Gastroesophageal sphincter (tissue), 4 donors: Measurements from ENCODE around the gene VDAC2. TPM values are rescaled to one million over a fixed set of nuclear protein-coding genes. Genes with fewer than 3 reads are reported as not detected.
A peak's percentile ranks its signal among the peaks of the same experiment; 100 is the strongest.

Experiments used
- ATAC-seq: fragments of 150-250 bp; one replicate; pipeline ENCODE4 v1.9.1; 2016; ENCODE audit warnings: mild to moderate bottlenecking, moderate library complexity
- H3K27ac ChIP-seq, 4 donors: fragments of 200-600 bp; sonication (generic) in 3 of 4; 1 replicate in 3 of 4; 2 replicates in 1 of 4; pipeline ENCODE4 v1.5.1; 2016 to 2019
- H3K27me3 ChIP-seq: fragments of 200-600 bp; sonication (generic); one replicate; pipeline ENCODE4 v1.5.1; 2019
- H3K36me3 ChIP-seq, 2 donors: fragments of 200-600 bp; sonication (generic); one replicate each; pipeline ENCODE4 v1.5.1; 2019; ENCODE audit warnings: control low read depth in 1 of 2
- H3K4me1 ChIP-seq, 3 donors: fragments of 200-600 bp; sonication (generic); 1 replicate in 2 of 3; 2 replicates in 1 of 3; pipeline ENCODE4 v1.5.1; 2016 to 2019; ENCODE audit warnings: control low read depth in 2 of 3
- H3K4me3 ChIP-seq, 2 donors: fragments of 200-600 bp; sonication (generic); one replicate each; pipeline ENCODE4 v1.5.1; 2019; ENCODE audit warnings: mild to moderate bottlenecking in 1 of 2, moderate library complexity in 1 of 2
- H3K9me3 ChIP-seq, 3 donors: fragments of 200-600 bp; sonication (generic); one replicate each; pipeline ENCODE4 v1.5.1; 2017 to 2019; ENCODE audit warnings: control low read depth in 2 of 3
- CTCF ChIP-seq, 4 experiments: fragments of 200-600 bp in 2 of 4; fragments of 450-650 bp in 2 of 4; sonication (generic) in 1 of 4; IDR thresholded peaks; one replicate each; pipeline ENCODE4 v1.5.1; 2017 to 2019; ENCODE audit warnings: antibody characterized with exemption in 4 of 4, mild to moderate bottlenecking in 2 of 4, moderate library complexity in 2 of 4
- EP300 ChIP-seq: sonication (generic); formaldehyde crosslinking; IDR thresholded peaks from one replicate; pipeline ENCODE4 v1.6.1; 2017; ENCODE audit warnings: antibody characterized with exemption, mild to moderate bottlenecking
- POLR2A ChIP-seq, 2 donors: fragments of 450-650 bp; IDR thresholded peaks; one replicate each; pipeline ENCODE4 v1.6.1; 2017; ENCODE audit warnings: antibody characterized with exemption in 2 of 2, mild to moderate bottlenecking in 2 of 2, moderate library complexity in 1 of 2
- POLR2AphosphoS5 ChIP-seq: sonication (generic); formaldehyde crosslinking; IDR thresholded peaks from one replicate; pipeline ENCODE4 v1.6.1; 2017; ENCODE audit warnings: antibody characterized with exemption
- WGBS, 2 donors: methylation state at CpG; one replicate each; pipeline ENCODE4 v1.1.5; 2018; ENCODE audit warnings: low coverage in 1 of 2; 5-methylcytosine and 5-hydroxymethylcytosine counted together
- total RNA-seq, 4 donors: library from RNA; depleted of rRNA; stranded (reverse); fragments of >200 nt; gene quantifications; one replicate each; pipeline ENCODE4 v1.1.0, GENCODE V29; 2016

Gene VDAC2
- total RNA-seq, 4 donors from 2014 or later = 199 to 283 (median 249) TPM

- WGBS, 2 donors = 0 to 41% methylated on average over 1 of the region's 1 CpG
- no peak for ATAC-seq
- TF ChIP-seq CTCF (IDR thresholded peaks at IDR 0.05) (no peak), EP300 (no peak), POLR2A (IDR thresholded peaks at IDR 0.05) (no peak), POLR2AphosphoS5 (no peak)
- Histone ChIP-seq H3K36me3 (peaks cover 0 to 46% of the 10 kb centered on the region in 2 donors), H3K4me1 (peaks cover 0 to 27% (median 0%) of the 10 kb centered on the region in 3 donors), H3K27me3 (no peaks in the 10 kb centered on the region), H3K4me3 (no peak overlapping the region), H3K9me3 (no peaks in the 10 kb centered on the region), H3K27ac (peak overlapping the region in 1 of 4 donors; percentile 19)
These were observed 40.4 kb upstream of the VDAC2 start for GRCh38 chr10:75170215-75170614.

GRCh38 chr10:75175046-75175445 is 35.5 kb upstream of the VDAC2 start:
- TF ChIP-seq POLR2AphosphoS5 (no peak), EP300 (no peak), CTCF (IDR thresholded peaks at IDR 0.05) (no peak)
- peaks cover 0 to 13% (median 0%) of the 10 kb centered on the region in 3 donors for H3K4me1 ChIP-seq
- peaks cover 0 to 55% of the 10 kb centered on the region in 2 donors for H3K36me3 ChIP-seq
- no peak for ATAC-seq
- H3K27me3 ChIP-seq = no peaks in the 10 kb centered on the region
- H3K27ac ChIP-seq = no peak overlapping the region
- no peak overlapping the region for H3K4me3 ChIP-seq
- WGBS, 2 donors = 82 to 97% methylated on average over 2 of the region's 2 CpGs
- no peaks in the 10 kb centered on the region for H3K9me3 ChIP-seq

- Histone ChIP-seq H3K4me3 (no peak overlapping the region), H3K9me3 (no peaks in the 10 kb centered on the region), H3K27me3 (no peaks in the 10 kb centered on the region), H3K27ac (no peak overlapping the region), H3K4me1 (peaks cover 0 to 14% (median 0%) of the 10 kb centered on the region in 3 donors), H3K36me3 (peaks cover 0 to 55% of the 10 kb centered on the region in 2 donors)
- ATAC-seq = no peak
- 81 to 83% methylated on average over 6 of the region's 6 CpGs for WGBS, 2 donors
- TF ChIP-seq EP300 (no peak), CTCF (IDR thresholded peaks at IDR 0.05) (no peak), POLR2AphosphoS5 (no peak), POLR2A (IDR thresholded peaks at IDR 0.05) (no peak)
These were observed 34.5 kb upstream of the VDAC2 start for GRCh38 chr10:75176046-75176445.

- Histone ChIP-seq H3K4me1 (peaks cover 0 to 19% (median 0%) of the 10 kb centered on the region in 3 donors), H3K27me3 (no peaks in the 10 kb centered on the region), H3K36me3 (peaks cover 0 to 50% of the 10 kb centered on the region in 2 donors), H3K9me3 (no peaks in the 10 kb centered on the region), H3K4me3 (no peak overlapping the region), H3K27ac (no peak overlapping the region)
- no peak for ATAC-seq
- TF ChIP-seq EP300 (no peak), POLR2A (IDR thresholded peaks at IDR 0.05) (no peak), CTCF (IDR thresholded peaks at IDR 0.05) (no peak), POLR2AphosphoS5 (no peak)
- WGBS, 2 donors = 92 to 100% methylated on average over 1 of the region's 1 CpG
These were observed 33.9 kb upstream of the VDAC2 start for GRCh38 chr10:75176736-75177135.

GRCh38 chr10:75179657-75180177 is 30.9 kb upstream of the VDAC2 start:
- no peaks in the 10 kb centered on the region for H3K27me3 ChIP-seq
- peak overlapping the region in 1 of 4 donors; percentile 13 for H3K27ac ChIP-seq
- TF ChIP-seq CTCF (IDR thresholded peaks at IDR 0.05) (no peak), POLR2A (IDR thresholded peaks at IDR 0.05) (no peak)

More at GRCh38 chr10:75179657-75180177, 30.9 kb upstream of the VDAC2 start:
- Histone ChIP-seq H3K4me1 (peaks cover 0 to 19% (median 0%) of the 10 kb centered on the region in 3 donors), H3K36me3 (peaks cover 0 to 49% of the 10 kb centered on the region in 2 donors), H3K9me3 (no peaks in the 10 kb centered on the region), H3K4me3 (no peak overlapping the region)
- WGBS, 2 donors = 100% methylated on average over 1 of the region's 1 CpG; no CpG with 5 or more reads in 1 of the 2 donors
- no peak for ATAC-seq
